AG04450 (cell line): ENCODE measurements around the gene DOHH. TPM values are rescaled to one million over a fixed set of nuclear protein-coding genes. Genes with fewer than 3 reads are reported as not detected.

Experiments
- CTCF ChIA-PET: fragments of 300-600, 350-600 bp; formaldehyde crosslinking; extraction: SDS; loops from one replicate; lab custom pipeline; 2022; ENCODE audit warnings: antibody characterized with exemption, inconsistent platforms; lab: Charles Lee
- POLR2A ChIA-PET: fragments of 350-600 bp; formaldehyde crosslinking; extraction: SDS; loops from one replicate; lab custom pipeline; 2021; ENCODE audit warnings: antibody characterized with exemption, inconsistent platforms; lab: Yijun Ruan, JAX
- DNase-seq: peaks from one replicate; pipeline ENCODE4 v3.0.0-alpha.2; 2011; ENCODE audit warnings: low read depth, low spot score
- H3K27ac ChIP-seq: one replicate; pipeline ENCODE4 v1.5.1; 2012; ENCODE audit warnings: low read depth, low read length, control low read depth
- H3K27me3 ChIP-seq: one replicate; pipeline ENCODE4 v1.6.0; 2012; ENCODE audit warnings: low read length; ENCODE audit not compliant: control insufficient read depth, insufficient read depth
- H3K4me3 ChIP-seq: 2 replicates; pipeline ENCODE4 v1.5.1; 2011; ENCODE audit warnings: mild to moderate bottlenecking, low read depth, low read length, control low read depth
- H3K9me3 ChIP-seq: 2 replicates; pipeline ENCODE4 v1.5.1; 2012; ENCODE audit warnings: low read length; ENCODE audit not compliant: control insufficient read depth, insufficient read depth
- CTCF ChIP-seq: IDR thresholded peaks from 2 replicates; pipeline ENCODE4 v1.5.1; 2011; ENCODE audit warnings: low read depth, low read length, control low read depth, inconsistent platforms
- polyA plus RNA-seq: library from polyadenylated mRNA; depleted of rRNA; stranded (reverse); fragments of >200 nt; gene quantifications from 2 replicates; pipeline ENCODE4 v1.2.3, GENCODE V29; 2011

DOHH gene
- polyA plus RNA-seq, 1 experiment, result 3.4 TPM

DNA sequence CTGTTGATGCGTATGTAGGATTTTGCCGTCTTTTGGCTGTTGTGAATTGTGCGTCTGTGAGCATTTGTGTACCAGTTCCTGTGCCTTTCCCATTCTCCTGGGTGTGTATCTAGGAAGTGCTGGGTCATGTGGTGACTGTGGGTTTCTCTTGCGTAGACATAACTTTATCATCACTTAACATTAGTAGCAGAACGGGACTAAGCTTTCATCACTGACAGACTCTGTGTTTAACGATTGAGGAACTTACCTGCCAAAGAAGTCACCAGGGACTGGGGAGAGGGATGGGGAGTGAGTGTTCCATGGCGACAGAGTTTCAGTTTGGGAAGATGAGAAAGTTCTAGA, 20.6 kb upstream of the DOHH start:
- Histone ChIP-seq H3K4me3 (no peak overlapping the region), H3K27me3 (no peaks in the 10 kb centered on the region), H3K9me3 (no peaks in the 10 kb centered on the region), H3K27ac (no peak overlapping the region)
- CTCF ChIA-PET, result no interaction called here
- POLR2A ChIA-PET, result no interaction called here
- no peak for DNase-seq
- TF ChIP-seq CTCF, result no peak

DNA sequence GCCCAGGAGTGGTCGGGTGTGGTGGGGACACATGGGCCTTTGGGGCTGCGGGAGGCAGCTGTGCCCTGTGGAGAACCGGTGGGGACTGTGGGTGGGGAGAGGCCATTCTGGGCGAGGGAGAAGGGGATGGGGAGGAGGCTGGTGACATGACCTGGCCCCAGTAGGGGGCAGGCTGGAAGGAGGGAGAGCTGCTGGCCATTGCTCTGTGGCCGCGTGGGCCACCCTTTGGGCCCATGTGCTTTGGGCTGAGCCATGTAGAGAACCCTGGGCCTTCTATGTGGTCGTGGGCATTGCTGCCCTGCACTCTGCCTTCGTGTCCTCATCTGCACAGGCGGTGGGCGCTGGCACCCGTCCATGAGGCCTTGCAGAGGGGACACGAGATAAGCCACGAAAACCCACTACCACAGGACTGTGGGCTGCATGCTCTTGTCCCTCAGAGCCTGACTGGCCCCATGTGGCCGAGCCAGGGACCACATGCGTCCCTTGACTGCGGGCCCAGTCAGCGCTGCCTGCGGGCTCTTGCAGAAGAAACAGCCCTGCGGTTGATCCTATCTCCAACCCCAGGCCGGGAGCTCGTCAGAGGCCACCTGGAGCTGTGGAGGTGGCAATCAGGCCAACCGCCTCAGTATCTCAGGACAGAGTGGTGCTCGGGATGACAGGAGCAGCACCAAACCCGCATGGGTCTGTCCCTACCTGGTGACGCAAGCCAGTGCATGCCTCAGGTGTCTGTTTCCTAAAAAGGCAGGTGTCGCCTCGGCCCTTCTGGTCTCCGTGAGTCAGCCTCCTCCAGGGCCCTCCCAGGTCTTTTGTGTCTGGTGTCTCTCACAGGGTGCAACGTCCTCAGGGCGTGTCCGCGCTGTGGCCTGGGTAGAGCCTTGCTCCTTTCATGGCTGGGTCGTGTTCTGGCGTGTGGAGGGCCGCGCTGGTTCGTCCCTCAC, 20.0 kb upstream of the DOHH start:
- H3K27me3 ChIP-seq, result no peaks in the 10 kb centered on the region
- H3K9me3 ChIP-seq, result no peaks in the 10 kb centered on the region
- CTCF ChIA-PET, result no interaction called here
- H3K27ac ChIP-seq, result no peak overlapping the region
- no peak for DNase-seq
- no peak for TF ChIP-seq CTCF
- POLR2A ChIA-PET, result no interaction called here
- H3K4me3 ChIP-seq, result no peak overlapping the region

DNA sequence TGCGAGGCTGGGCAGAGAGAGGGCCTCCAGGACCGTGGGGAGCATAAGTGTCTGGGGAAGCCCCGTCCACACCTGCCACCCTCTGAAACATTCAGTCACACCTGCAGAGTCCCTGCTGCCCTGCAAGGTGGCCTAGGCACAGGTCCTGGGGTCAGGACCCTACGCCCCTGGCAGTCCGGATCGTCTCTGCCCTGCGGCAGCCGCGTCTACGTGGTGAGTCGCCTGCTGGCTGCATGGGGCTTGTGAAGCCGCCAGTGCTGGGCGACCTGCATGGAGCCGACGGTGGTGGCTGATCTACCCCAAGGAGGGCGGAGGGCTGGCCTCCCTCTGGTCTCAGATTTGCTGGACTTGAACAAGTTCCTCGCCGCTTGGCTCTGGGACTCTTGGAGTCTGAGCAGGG, 18.7 kb upstream of the DOHH start:
- H3K27ac ChIP-seq, result no peak overlapping the region
- H3K9me3 ChIP-seq, result no peaks in the 10 kb centered on the region; the same call in 1 of the 2 replicates
- CTCF ChIA-PET, result interaction anchor here (0.7 kb wide), 1 partner anchor 212 kb away, joined by 4 read pairs; no protein-coding TSS in a partner anchor
- DNase-seq, result no peak
- H3K4me3 ChIP-seq, result no peak overlapping the region
- TF ChIP-seq CTCF, result no peak
- H3K27me3 ChIP-seq, result no peaks in the 10 kb centered on the region
- POLR2A ChIA-PET, result no interaction called here

- Histone ChIP-seq H3K27me3 (no peaks in the 10 kb centered on the region), H3K9me3 (no peaks in the 10 kb centered on the region; the same call in 1 of the 2 replicates), H3K4me3 (no peak overlapping the region), H3K27ac (no peak overlapping the region)
- CTCF ChIA-PET, result interaction anchor here (1.3 kb wide), 1 partner anchor 33 kb away, joined by 7 read pairs; no protein-coding TSS in a partner anchor
- no peak for TF ChIP-seq CTCF
- POLR2A ChIA-PET, result no interaction called here
- no peak for DNase-seq
Measured at GRCh38 chr19:3518659-3519058, 18.2 kb upstream of the DOHH start.

GRCh38 chr19:3518255-3518654, 17.8 kb upstream of the DOHH start:
- Histone ChIP-seq H3K9me3 (no peaks in the 10 kb centered on the region; the same call in 1 of the 2 replicates), H3K27me3 (no peaks in the 10 kb centered on the region), H3K4me3 (no peak overlapping the region), H3K27ac (no peak overlapping the region)
- no peak for TF ChIP-seq CTCF
- no peak for DNase-seq
- CTCF ChIA-PET, result interaction anchor here (1.2 to 1.3 kb wide), 2 partner anchors 28 to 33 kb away, joined by 3 to 7 read pairs; no protein-coding TSS in a partner anchor
- POLR2A ChIA-PET, result interaction anchor here (0.6 to 0.7 kb wide), 2 partner anchors 1251 to 1791 kb away, joined by 4 to 10 read pairs; no protein-coding TSS in a partner anchor
